Skeletal muscle satellite cell (primary cell): ENCODE measurements around the gene DACT2.
"Not testable (repeated sequence)": the region's sequence is repeated elsewhere in the genome, so short reads cannot be mapped to it uniquely, and the experiment has no call there.

Experiments
- H3K27me3 ChIP-seq: 2 replicates; pipeline ENCODE4 v1.7.0; 2013; ENCODE audit warnings: low read length; ENCODE audit not compliant: control insufficient read depth, insufficient read depth
- H3K36me3 ChIP-seq: 2 replicates; pipeline ENCODE4 v1.7.0; 2013; ENCODE audit warnings: mild to moderate bottlenecking, control low read depth, low read length; ENCODE audit not compliant: insufficient read depth
- H3K4me1 ChIP-seq: 2 replicates; pipeline ENCODE4 v1.7.0; 2013; ENCODE audit warnings: low read length; ENCODE audit not compliant: control insufficient read depth, insufficient read depth
- H3K4me2 ChIP-seq: 2 replicates; pipeline ENCODE4 v1.7.0; 2013; ENCODE audit warnings: mild to moderate bottlenecking, low read length
- H3K4me3 ChIP-seq: 2 replicates; pipeline ENCODE4 v1.7.0; 2013; ENCODE audit warnings: low read length
- H3K9ac ChIP-seq: 2 replicates; pipeline ENCODE4 v1.7.0; 2013; ENCODE audit warnings: mild to moderate bottlenecking, low read depth, low read length, moderate library complexity
- H3K9me3 ChIP-seq: replicated peaks from 2 replicates; pipeline ENCODE4 v1.7.0; 2013; ENCODE audit warnings: mild to moderate bottlenecking, control low read depth, low read length

Gene DACT2

DNA sequence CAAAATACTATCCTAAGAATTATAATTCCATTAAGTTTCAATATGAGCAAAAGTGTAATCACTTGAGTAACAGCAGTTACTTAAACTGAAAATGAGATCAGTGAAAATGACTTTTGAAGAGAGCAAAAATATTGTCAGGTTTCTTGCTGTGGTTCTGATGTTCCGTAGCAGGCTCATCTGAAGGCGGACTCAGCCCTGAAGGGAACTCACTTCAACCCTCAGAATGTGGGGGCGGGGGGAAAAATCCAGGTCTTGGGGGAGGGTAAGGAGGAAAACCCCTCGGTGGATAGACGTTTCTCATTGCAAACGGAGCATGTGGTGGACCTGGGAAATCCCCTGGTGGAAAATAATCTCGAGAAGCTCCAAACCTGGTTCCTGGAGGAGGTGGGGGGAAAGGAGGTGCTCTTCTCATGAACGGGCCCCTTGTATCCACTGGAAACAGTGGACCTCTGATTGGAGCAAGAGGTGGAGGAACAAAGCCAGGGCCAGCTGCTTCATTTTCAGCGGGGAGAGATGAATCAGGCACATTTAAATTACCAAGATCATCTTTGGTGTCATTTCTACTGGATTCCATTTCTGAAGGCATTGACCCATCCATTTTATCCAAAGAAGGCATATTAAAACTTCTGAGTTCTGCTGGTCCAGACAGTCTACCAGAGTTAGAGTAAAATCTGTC is 32.7 kb downstream of the DACT2 start:
- not testable (repeated sequence) for H3K4me3 ChIP-seq, H3K9ac ChIP-seq, H3K4me2 ChIP-seq, H3K4me1 ChIP-seq, H3K27me3 ChIP-seq, H3K36me3 ChIP-seq
- H3K9me3 ChIP-seq = peaks cover 16% of the 10 kb centered on the region

DNA sequence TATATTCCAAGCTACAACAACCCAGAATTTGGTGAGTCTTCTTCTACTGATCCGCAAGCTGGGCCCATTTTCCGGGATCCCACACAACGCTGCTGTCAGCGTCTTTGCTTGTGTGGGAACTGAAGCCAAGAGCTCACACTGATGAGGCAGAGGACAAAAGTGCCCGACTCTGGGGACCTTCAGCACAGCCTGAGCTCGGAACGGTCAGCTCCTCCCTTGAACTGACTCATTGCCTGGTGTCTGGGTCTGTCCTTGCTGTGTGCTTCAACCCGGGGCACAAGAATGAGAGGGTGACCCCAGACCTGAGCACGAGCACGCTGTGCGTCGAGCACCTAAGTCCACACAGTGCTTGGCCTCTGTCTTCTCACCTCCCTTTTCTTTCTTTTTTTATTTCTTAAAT is 33.5 kb downstream of the DACT2 start:
- H3K36me3 ChIP-seq = no peaks in the 10 kb centered on the region
- H3K27me3 ChIP-seq = no peaks in the 10 kb centered on the region
- H3K9ac ChIP-seq = no peak overlapping the region
- H3K9me3 ChIP-seq = peaks cover 16% of the 10 kb centered on the region
- no peak overlapping the region for H3K4me2 ChIP-seq
- no peaks in the 10 kb centered on the region for H3K4me1 ChIP-seq
- H3K4me3 ChIP-seq = no peak overlapping the region

DNA sequence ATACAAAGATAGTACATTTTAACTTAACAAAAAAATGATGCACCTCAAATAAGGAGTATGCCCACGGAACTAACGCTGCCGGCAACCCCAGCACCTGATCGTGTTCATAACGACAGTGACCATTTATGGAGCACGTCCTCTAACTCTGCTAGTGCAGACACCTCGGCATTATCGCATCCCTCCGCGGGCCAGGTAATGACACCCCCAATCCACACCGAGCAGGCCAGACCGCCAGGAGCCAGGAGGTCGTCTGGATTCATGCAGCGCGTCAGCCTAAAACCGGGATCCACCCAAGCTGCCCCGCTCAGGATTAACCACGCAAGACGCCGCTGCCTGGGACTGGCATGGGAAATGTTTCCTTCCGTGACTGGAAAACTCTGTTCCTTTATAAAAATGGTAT is 34.1 kb downstream of the DACT2 start:
- peaks cover 22% of the 10 kb centered on the region for H3K9me3 ChIP-seq
- no peaks in the 10 kb centered on the region for H3K36me3 ChIP-seq
- no peaks in the 10 kb centered on the region for H3K27me3 ChIP-seq
- H3K9ac ChIP-seq = no peak overlapping the region
- no peaks in the 10 kb centered on the region for H3K4me1 ChIP-seq
- H3K4me2 ChIP-seq = no peak overlapping the region
- no peak overlapping the region for H3K4me3 ChIP-seq

DNA sequence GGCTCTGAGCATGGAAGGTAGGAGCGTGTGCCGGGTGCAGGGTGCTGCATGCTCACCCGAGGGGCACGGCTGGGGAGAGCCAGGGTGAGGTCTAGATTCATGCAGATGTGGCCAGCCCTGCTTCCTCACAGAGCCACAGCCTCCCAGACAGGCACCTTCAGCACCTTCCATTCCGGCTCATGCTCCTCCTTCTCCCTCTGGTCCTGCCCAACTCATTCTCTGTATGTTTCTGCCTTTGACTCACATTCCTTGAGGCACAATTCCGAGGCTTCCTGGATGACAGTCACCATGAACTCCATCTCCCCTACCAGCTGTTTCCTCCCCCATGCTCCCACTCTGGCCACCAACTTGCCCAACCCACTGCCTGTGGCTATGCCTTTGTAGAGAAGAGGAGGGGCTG is 35.4 kb downstream of the DACT2 start:
- Histone ChIP-seq H3K9ac (no peak overlapping the region), H3K27me3 (no peaks in the 10 kb centered on the region), H3K4me2 (no peak overlapping the region), H3K4me1 (no peaks in the 10 kb centered on the region), H3K4me3 (no peak overlapping the region), H3K36me3 (no peaks in the 10 kb centered on the region), H3K9me3 (peaks cover 20% of the 10 kb centered on the region)

DNA sequence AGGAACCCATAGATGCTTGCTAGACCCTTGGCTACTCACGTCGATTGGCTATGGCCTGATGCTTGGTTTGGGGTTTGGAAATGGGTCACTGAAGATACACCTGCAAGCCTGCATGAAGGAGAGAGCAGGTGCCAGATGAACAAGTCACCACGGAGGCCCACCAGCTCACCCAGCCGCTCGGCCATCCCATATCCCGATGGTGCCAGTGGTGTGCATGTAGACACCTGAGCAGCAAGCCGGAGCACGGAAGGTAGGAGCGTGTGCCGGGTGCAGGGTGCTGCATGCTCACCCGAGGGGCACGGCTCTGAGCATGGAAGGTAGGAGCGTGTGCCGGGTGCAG is 35.9 kb downstream of the DACT2 start:
- Histone ChIP-seq H3K4me1 (no peaks in the 10 kb centered on the region), H3K9ac (no peak overlapping the region), H3K27me3 (no peaks in the 10 kb centered on the region), H3K36me3 (no peaks in the 10 kb centered on the region), H3K9me3 (peaks cover 20% of the 10 kb centered on the region), H3K4me3 (no peak overlapping the region), H3K4me2 (no peak overlapping the region)

DNA sequence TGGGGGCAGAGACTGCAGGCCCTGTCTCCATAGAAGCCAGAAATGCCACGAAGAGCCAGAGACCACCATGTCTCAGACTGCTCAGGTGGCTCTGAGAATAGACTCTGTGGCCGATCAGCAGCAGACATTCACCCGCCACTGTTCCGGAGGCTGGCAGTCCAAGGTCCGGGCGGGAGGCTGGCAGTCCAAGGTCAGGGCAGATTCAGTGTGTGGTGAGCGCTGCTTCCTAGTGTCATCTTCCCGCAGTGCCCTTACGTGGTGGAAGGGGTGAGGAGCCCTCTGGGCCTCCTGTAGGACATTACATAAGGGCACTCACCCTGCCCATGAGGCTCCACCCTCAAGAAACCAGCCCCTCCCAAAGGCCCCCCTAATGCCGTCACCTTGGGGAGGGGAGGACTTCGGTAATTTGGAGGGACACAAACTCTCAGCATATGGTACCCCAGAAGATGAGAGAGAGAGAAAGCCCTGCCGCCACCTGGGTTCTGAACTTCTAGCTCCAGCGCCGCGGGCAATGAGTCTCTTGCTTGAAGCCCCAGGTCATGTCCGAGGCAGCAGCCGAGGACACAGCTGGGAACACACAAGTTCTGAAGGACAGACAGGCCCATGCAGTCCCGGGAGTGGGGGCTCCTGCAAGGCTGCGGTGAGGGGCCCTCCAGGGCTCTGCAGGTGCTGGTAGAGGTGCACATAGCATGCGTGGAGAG is 36.4 kb downstream of the DACT2 start:
- Histone ChIP-seq H3K4me1 (no peaks in the 10 kb centered on the region), H3K27me3 (no peaks in the 10 kb centered on the region), H3K4me2 (no peak overlapping the region), H3K9ac (no peak overlapping the region), H3K4me3 (no peak overlapping the region), H3K9me3 (peaks cover 20% of the 10 kb centered on the region), H3K36me3 (no peaks in the 10 kb centered on the region)

DNA sequence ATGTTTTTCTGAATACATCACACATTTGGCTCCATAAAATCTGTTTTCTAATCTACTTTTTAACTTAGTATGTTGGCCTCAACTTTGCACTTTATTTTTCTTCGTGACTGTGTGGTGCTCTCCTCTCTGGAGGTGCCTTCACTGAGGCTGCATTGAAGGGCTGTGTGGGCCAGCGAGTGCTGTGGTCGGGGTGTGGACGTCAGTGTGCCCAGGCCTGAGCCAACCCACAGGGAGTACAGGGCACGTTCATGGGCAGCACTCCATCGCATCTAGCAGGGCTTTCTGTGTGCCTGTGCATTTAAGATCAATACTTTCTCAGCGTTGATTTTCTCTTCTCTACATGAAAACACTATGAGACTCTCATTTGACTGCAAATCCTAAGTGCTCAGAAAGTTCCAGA is 37.8 kb downstream of the DACT2 start:
- Histone ChIP-seq H3K4me2 (no peak overlapping the region), H3K36me3 (no peaks in the 10 kb centered on the region), H3K9ac (no peak overlapping the region), H3K4me3 (no peak overlapping the region), H3K27me3 (no peaks in the 10 kb centered on the region), H3K4me1 (no peaks in the 10 kb centered on the region), H3K9me3 (peaks cover 20% of the 10 kb centered on the region)

DNA sequence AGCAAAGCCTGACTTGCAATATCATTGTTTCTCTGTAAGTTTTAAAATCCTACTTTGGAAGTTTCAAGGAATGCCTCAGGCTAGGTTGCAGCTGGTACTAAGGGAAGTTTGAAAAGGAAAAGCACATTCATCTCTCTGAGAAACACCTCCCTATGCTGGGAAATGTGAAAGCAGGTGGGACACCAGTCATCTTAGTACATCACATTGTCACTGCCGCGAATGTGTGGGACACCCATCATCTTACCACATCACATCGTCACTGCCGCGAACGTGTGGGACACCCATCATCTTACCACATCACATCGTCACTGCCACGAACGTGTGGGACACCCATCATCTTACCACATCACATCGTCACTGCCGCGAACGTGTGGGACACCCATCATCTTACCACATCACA is 38.3 kb downstream of the DACT2 start:
- H3K4me3 ChIP-seq, H3K4me2 ChIP-seq: not testable (repeated sequence)
- peaks cover 20% of the 10 kb centered on the region for H3K9me3 ChIP-seq

DNA sequence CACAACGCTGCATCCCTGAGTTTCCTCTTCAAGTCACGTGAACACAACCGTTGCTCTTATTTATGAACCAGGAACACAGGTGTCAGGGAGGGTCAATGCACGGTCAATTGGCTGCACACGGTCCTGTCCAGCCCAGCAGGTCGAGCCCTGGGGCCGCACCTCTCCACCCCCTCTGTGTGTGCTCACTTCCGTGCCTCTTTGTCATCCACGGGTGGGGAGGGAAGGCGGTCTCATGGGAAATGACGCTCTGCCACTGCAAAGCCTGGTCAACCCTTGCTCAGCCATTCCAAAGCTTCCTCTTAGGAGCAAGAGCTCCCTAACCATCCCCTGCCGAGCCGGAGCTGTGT is 38.7 kb downstream of the DACT2 start:
- Histone ChIP-seq H3K36me3 (no peaks in the 10 kb centered on the region), H3K27me3 (no peaks in the 10 kb centered on the region), H3K9me3 (peaks cover 20% of the 10 kb centered on the region), H3K4me3 (no peak overlapping the region), H3K4me1 (no peaks in the 10 kb centered on the region), H3K9ac (no peak overlapping the region), H3K4me2 (no peak overlapping the region)

More for the DNA sequence above, 38.3 kb downstream of the DACT2 start:
- H3K36me3 ChIP-seq, H3K9ac ChIP-seq, H3K27me3 ChIP-seq, H3K4me1 ChIP-seq: not testable (repeated sequence)

DNA sequence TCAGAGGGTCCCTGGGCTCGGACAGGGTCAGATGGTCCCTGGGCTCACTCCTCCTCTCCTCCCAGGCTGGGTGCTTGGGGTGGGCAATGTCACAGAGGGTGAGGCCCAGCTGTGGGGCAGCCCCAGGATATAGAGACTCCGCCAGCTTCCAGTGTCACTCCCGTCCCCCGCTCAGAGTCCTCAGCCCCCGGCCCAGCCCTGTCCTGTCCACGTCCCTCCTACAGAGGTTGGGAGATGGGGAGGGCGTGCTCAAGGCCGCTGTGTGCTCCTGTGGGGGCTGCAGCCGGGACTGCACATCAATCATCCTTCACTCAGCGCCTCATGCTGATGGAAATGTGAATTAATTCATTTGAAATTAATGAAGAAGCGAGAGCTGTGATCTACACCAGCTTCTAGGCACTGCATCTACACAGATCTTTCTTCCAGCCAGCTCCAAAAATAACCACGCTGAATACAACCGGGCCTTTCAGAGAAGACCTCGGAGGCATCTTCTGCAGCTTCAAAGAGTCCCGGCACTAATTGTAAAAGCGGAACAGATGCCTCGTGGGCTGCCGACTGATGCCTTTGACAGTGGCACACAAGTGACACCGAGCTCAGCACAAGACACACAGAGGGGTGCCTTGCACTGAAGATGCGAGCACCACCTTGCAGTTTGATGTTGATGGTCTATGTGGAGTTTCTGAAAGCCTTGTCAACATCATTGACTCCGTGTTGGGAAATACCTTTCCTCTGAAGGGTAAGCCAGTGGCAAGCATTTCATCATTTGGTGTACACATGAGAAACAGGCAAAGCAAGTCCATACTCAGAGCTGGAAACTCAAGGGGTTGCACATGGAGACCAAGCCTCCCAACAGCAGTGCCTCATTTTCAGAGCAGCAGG is 39.3 kb downstream of the DACT2 start:
- Histone ChIP-seq H3K4me1 (no peaks in the 10 kb centered on the region), H3K36me3 (no peaks in the 10 kb centered on the region), H3K4me3 (no peak overlapping the region), H3K9me3 (peaks cover 23% of the 10 kb centered on the region), H3K27me3 (no peaks in the 10 kb centered on the region), H3K4me2 (no peak overlapping the region), H3K9ac (no peak overlapping the region)

DNA sequence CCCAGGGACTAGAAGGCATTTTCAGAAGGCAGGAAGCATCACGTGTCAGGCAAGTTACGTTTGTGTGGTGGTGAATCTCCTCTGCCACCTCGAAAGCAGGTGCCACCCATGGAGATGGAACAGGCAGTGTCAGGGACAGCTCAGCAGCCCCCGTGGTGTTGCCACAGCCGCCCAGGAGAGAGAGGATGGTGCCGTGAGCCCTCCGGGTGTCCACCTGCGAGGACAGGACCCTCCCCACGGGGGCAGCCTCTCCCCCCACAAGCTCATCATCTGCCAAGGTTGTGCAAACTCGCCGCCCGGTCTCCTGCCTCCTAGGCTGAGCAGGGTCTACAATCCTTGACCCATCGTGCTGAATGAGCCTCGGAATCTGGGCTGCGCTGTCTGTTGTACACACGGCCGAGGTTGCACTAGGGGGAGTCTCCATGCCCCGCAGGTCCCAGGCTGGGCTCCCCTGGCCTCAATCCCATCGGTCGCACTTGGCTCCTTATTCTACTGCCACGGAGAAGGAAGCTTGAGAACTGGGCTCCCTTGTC is 40.1 kb downstream of the DACT2 start:
- no peak overlapping the region for H3K9ac ChIP-seq
- H3K27me3 ChIP-seq = no peaks in the 10 kb centered on the region
- peaks cover 18% of the 10 kb centered on the region for H3K9me3 ChIP-seq
- H3K4me1 ChIP-seq = no peaks in the 10 kb centered on the region
- no peak overlapping the region for H3K4me2 ChIP-seq
- no peaks in the 10 kb centered on the region for H3K36me3 ChIP-seq
- H3K4me3 ChIP-seq = no peak overlapping the region
